T-helper 1 cell treated with Interleukin-12 subunit alpha and Interleukin-12 subunit beta and Interleukin-4 antibody, amounts not matched to agents 30 μg/mL and 1 μg/mL, for 36 hours (primary cell): ENCODE data around the gene MPHOSPH10.
"Not testable (repeated sequence)": the region's sequence is repeated elsewhere in the genome, so short reads cannot be mapped to it uniquely, and the experiment has no call there.

Source experiments
- H3K27ac Mint-ChIP-seq: one replicate; pipeline ENCODE4 v1.8.0; 2021; ENCODE audit warnings: mild to moderate bottlenecking, mixed read lengths
- H3K27me3 Mint-ChIP-seq: one replicate; pipeline ENCODE4 v1.8.0; 2021; ENCODE audit warnings: low read depth, mixed read lengths
- H3K36me3 Mint-ChIP-seq: one replicate; pipeline ENCODE4 v1.8.0; 2021; ENCODE audit warnings: low read depth, mixed read lengths
- H3K4me1 Mint-ChIP-seq: one replicate; pipeline ENCODE4 v1.8.0; 2021; ENCODE audit warnings: low read depth, mixed read lengths
- H3K4me3 Mint-ChIP-seq: one replicate; pipeline ENCODE4 v1.8.0; 2021; ENCODE audit warnings: mild to moderate bottlenecking, moderate library complexity, mixed read lengths
- H3K9me3 Mint-ChIP-seq: one replicate; pipeline ENCODE4 v1.8.0; 2021; ENCODE audit warnings: mixed read lengths

Gene MPHOSPH10

DNA sequence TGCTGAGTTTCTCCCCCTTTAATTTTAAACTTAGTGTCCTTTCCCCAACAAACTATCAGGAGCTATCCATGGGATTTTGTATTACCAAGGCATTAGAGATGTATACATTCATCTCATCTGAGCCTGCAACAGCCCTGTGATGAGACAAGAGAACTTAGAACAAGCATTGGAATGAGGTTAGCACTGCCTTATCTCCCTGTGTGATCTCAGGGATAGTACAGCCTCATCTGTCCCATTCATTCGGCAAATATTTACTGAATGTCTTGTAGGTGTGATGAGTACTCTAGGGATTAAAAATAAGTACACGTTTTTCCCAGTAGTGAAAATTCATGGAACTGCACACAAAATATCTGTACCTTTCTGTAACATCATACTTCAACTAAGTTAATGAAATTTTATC, 50.9 kb downstream of the MPHOSPH10 start:
- Mint-ChIP-seq H3K4me1 (peaks cover 2% of the 10 kb centered on the region), H3K9me3 (no peaks in the 10 kb centered on the region), H3K27ac (no peak overlapping the region), H3K36me3 (no peaks in the 10 kb centered on the region), H3K27me3 (no peaks in the 10 kb centered on the region), H3K4me3 (no peak overlapping the region)

DNA sequence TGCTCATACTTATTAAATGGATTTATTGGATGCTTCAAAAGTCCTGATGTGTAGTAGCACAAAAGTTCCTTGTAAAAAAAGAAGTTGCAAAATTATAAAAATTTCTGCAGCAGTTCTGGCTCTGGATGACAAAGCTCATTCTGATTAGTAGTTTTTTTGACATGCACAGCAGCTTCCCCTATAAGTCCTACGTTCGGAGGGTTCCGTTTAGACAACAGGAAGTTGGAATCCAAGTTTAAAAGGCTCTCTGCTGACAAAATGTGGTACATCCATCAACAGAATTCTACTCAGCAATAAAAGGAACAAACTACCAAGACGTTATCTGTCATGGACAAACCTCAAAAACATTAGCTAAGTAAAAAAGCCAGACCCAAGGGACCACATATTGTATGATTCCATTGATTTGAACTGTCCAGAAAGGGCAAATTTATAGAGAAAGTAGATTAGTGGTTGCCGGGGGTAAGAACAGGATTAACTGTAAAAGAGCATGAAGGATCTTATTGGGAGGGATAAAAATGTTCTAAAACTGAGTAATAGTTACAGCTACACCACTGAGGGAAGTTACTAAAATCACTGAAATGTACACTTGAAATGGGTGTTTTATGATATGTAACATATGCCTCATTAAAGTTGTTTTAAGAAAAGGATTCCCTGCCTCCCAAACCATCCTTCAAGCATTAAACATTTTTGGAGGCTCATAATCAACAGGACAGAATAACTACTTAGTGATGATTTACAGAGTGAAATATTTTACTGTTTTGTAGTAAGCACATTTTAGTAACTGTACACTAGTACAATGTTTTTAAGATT, 53.1 kb downstream of the MPHOSPH10 start:
- H3K9me3 Mint-ChIP-seq, H3K36me3 Mint-ChIP-seq, H3K4me1 Mint-ChIP-seq, H3K4me3 Mint-ChIP-seq, H3K27ac Mint-ChIP-seq, H3K27me3 Mint-ChIP-seq: not testable (repeated sequence)

DNA sequence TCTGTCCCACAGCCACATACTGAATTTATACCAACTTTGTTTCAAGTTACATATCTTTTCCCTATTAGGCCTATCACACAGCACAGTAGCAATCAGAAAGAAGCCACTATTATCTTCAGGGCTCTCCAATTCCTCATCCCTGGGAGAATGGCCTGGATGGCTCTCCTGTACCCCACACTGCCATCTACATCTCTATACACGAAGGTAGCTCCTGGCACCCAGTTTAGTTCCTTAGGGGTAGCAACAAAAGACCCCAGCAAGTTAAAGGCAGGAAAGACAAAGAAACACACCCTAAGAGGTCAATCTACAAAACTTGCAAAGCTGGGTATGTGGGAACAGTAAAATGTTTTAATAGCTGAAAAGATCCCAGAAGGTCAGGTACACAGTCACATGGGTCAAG, 56.5 kb downstream of the MPHOSPH10 start:
- H3K4me3 Mint-ChIP-seq, result no peak overlapping the region

DNA sequence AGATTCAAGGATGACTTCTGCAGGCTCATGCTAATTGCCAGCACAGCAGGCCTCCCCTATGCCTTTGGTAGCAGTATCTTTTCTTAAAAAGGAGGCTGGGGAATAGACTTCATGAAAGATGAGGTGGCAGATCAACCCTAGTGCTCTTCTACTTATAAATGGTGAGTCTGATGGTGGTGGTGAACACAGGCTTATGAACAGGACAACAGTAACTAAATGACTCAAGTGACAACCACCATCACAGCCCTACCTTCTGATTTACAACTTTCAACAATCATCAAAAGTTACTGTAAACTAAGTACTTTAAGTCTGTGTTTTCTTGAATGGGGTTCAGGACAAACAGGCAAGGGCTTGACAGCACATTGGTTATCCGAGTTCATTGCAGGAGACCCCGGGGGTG, 57.2 kb downstream of the MPHOSPH10 start:
- Mint-ChIP-seq H3K27ac (no peak overlapping the region), H3K27me3 (no peaks in the 10 kb centered on the region), H3K9me3 (no peaks in the 10 kb centered on the region), H3K4me3 (no peak overlapping the region), H3K4me1 (peaks cover 2% of the 10 kb centered on the region), H3K36me3 (no peaks in the 10 kb centered on the region)

More for the DNA sequence above, 56.5 kb downstream of the MPHOSPH10 start:
- Mint-ChIP-seq H3K27ac (no peak overlapping the region), H3K4me1 (peaks cover 2% of the 10 kb centered on the region), H3K9me3 (no peaks in the 10 kb centered on the region), H3K36me3 (no peaks in the 10 kb centered on the region), H3K27me3 (no peaks in the 10 kb centered on the region)

DNA sequence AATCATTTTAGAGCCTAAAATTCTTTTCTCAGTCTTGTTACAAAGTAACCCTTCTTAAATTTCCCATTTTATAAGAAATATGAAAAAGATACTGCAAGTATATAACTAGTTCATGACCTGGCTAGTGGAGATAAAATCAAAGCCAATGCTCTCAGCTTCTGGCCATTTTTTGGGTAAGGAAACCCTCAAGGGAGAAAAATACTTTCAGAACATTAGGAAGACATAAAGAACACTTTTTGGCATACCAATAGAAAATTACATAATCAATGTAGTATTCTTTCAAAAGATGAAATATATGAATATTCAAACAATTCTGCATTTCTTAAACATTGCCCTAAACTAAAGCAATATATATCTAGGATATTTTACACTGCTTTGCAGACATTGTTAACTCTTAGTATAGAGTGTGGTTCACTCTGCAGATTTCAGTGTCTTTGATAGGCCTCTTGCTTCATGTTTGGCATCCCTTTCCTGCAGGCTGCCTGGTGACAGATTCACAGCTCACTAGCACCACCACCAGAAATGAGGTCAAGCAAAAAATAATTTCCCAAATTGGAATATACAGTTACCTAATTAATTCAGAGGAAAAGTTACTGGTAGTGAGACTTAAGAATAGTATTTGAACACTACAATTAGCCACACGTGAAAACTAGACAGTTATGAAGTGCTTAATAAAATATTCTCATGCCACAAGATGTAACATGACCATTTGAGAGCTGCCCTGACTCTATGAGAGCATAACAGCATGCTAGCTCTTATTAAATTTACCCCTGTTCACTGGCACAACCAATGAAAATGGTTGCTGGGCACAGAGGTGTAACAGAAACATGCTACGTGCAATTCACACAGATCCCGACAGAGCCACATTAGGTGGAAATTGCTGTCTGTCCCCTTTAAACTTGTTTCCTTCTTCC, 60.5 kb downstream of the MPHOSPH10 start:
- Mint-ChIP-seq H3K27me3 (peaks cover 2% of the 10 kb centered on the region), H3K36me3 (peaks cover under 1% of the 10 kb centered on the region), H3K4me3 (no peak overlapping the region), H3K9me3 (peaks cover 2% of the 10 kb centered on the region), H3K4me1 (no peaks in the 10 kb centered on the region), H3K27ac (no peak overlapping the region)

DNA sequence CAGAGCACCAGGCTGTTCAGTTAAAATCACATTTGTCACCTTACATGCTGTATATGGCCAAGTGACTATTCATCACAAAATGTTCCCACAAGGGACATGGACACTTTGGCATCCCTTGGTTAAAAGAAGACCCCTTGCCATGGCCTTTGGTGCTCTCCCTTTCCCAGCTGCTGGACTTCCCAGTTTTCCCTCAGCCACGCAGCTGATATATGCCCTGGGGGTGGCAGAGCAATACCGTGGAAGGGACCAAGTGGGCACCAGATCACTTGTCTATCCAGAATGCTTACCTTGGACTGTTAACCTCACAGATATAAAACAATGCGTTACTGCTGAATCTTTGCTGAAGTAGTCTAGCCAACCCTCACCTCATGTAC, 61.1 kb downstream of the MPHOSPH10 start:
- Mint-ChIP-seq H3K27ac (no peak overlapping the region), H3K9me3 (peaks cover 8% of the 10 kb centered on the region), H3K4me1 (no peaks in the 10 kb centered on the region), H3K27me3 (peaks cover 4% of the 10 kb centered on the region), H3K36me3 (peaks cover 2% of the 10 kb centered on the region), H3K4me3 (no peak overlapping the region)
